ENCODE data around the gene TRMT112. TPM values are rescaled to one million over a fixed set of nuclear protein-coding genes. Genes with fewer than 3 reads are reported as not detected.

Gene TRMT112
- polyA plus RNA-seq, 2 of the 4 experiments (the other 2 are of a cell fraction): 363 to 440 TPM

DNA sequence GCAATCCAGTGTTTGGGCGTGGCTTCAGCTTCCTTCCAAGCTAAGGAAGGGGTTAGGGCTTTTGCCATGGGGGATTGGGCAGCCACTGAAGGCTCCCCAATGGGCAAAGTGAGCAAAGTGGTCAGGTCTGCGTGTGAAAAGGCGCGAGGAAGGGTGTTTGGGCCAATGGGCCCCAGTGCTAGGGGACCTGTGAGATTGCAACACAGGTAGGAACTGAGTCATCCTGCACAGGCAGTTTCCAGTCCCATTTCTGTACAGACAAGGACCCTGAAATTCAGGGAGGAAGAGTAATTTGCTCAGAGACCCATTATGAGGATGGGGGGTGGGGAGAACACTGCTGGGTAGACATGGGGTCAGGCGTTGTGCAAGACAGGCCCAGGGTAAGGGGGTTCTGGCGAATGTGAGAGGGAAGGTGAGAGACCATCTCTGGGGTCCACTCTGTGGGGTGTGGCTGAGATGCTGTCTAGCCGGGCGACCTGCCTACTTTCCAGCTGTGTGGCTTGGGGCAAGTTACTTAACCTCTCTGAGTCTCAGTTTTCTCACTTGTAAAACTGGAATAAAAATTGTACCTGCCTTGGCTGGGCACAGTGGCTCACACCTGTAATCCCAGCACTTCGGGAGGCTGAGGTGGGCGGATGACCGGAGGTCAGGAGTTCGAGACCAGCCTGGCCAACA lies 30.0 kb upstream of the TRMT112 start (continued):
- TF ChIP-seq, protein P1, sequence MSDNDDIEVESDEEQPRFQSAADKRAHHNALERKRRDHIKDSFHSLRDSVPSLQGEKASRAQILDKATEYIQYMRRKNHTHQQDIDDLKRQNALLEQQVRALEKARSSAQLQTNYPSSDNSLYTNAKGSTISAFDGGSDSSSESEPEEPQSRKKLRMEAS (IDR thresholded peaks at IDR 0.05): no peak
- TF ChIP-seq, protein P2, sequence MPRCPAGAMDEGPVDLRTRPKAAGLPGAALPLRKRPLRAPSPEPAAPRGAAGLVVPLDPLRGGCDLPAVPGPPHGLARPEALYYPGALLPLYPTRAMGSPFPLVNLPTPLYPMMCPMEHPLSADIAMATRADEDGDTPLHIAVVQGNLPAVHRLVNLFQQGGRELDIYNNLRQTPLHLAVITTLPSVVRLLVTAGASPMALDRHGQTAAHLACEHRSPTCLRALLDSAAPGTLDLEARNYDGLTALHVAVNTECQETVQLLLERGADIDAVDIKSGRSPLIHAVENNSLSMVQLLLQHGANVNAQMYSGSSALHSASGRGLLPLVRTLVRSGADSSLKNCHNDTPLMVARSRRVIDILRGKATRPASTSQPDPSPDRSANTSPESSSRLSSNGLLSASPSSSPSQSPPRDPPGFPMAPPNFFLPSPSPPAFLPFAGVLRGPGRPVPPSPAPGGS (IDR thresholded peaks at IDR 0.05): no peak
- TF ChIP-seq, protein P3, sequence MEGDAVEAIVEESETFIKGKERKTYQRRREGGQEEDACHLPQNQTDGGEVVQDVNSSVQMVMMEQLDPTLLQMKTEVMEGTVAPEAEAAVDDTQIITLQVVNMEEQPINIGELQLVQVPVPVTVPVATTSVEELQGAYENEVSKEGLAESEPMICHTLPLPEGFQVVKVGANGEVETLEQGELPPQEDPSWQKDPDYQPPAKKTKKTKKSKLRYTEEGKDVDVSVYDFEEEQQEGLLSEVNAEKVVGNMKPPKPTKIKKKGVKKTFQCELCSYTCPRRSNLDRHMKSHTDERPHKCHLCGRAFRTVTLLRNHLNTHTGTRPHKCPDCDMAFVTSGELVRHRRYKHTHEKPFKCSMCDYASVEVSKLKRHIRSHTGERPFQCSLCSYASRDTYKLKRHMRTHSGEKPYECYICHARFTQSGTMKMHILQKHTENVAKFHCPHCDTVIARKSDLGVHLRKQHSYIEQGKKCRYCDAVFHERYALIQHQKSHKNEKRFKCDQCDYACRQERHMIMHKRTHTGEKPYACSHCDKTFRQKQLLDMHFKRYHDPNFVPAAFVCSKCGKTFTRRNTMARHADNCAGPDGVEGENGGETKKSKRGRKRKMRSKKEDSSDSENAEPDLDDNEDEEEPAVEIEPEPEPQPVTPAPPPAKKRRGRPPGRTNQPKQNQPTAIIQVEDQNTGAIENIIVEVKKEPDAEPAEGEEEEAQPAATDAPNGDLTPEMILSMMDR (IDR thresholded peaks at IDR 0.05): no peak
- no peak for TF ChIP-seq HEYL (CRISPR knock-in tag; IDR thresholded peaks at IDR 0.05)

DNA sequence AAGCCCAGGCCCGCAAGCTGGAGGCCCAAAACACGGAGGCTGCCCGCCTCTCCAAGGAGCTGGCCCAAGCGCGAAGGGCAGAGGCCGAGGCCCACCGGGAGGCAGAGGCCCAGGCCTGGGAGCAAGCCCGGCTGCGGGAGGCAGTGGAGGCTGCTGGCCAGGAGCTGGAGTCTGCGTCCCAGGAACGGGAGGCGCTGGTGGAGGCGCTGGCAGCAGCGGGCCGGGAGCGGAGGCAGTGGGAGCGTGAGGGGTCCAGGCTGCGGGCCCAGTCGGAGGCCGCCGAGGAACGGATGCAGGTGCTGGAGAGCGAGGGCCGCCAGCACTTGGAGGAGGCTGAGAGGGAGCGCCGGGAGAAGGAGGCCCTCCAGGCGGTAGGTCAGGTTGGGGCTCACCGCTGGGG lies 27.4 kb upstream of the TRMT112 start:
- no peak for ATAC-seq
- CTCF ChIA-PET: interaction anchor here (1.0 to 33.9 kb wide), 7 partner anchors 9 to 140 kb away, joined by 3 to 996 read pairs (median 7); partner anchors contain the start of genes CATSPERZ, ESRRA, PRDX5 and TRMT112
- no peak overlapping the region for H3K4me2 ChIP-seq
- no peaks in the 10 kb centered on the region for H3K9me3 ChIP-seq
- TF ChIP-seq KDM5A (IDR thresholded peaks at IDR 0.05) (no peak), TP53 (CRISPR knock-in tag; IDR thresholded peaks at IDR 0.05) (no peak), HOXB13 (CRISPR knock-in tag; IDR thresholded peaks at IDR 0.05; ENCODE audit: low read depth) (no peak), SMC3 (IDR thresholded peaks at IDR 0.05) (no peak), EP300 (IDR thresholded peaks at IDR 0.05) (no peak), HDAC2 (IDR thresholded peaks at IDR 0.05) (no peak), JUNB (IDR thresholded peaks at IDR 0.05) (no peak), BHLHE40 (IDR thresholded peaks at IDR 0.05; ENCODE audit: low read depth, low read length) (no peak), RNF2 (IDR thresholded peaks at IDR 0.05; ENCODE audit: borderline replicate concordance, low read depth) (no peak), CHD4 (IDR thresholded peaks at IDR 0.05; ENCODE audit: borderline replicate concordance) (no peak)
- TF ChIP-seq, protein P4, sequence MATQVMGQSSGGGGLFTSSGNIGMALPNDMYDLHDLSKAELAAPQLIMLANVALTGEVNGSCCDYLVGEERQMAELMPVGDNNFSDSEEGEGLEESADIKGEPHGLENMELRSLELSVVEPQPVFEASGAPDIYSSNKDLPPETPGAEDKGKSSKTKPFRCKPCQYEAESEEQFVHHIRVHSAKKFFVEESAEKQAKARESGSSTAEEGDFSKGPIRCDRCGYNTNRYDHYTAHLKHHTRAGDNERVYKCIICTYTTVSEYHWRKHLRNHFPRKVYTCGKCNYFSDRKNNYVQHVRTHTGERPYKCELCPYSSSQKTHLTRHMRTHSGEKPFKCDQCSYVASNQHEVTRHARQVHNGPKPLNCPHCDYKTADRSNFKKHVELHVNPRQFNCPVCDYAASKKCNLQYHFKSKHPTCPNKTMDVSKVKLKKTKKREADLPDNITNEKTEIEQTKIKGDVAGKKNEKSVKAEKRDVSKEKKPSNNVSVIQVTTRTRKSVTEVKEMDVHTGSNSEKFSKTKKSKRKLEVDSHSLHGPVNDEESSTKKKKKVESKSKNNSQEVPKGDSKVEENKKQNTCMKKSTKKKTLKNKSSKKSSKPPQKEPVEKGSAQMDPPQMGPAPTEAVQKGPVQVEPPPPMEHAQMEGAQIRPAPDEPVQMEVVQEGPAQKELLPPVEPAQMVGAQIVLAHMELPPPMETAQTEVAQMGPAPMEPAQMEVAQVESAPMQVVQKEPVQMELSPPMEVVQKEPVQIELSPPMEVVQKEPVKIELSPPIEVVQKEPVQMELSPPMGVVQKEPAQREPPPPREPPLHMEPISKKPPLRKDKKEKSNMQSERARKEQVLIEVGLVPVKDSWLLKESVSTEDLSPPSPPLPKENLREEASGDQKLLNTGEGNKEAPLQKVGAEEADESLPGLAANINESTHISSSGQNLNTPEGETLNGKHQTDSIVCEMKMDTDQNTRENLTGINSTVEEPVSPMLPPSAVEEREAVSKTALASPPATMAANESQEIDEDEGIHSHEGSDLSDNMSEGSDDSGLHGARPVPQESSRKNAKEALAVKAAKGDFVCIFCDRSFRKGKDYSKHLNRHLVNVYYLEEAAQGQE (IDR thresholded peaks at IDR 0.05): no peak
- TF ChIP-seq, protein P5, sequence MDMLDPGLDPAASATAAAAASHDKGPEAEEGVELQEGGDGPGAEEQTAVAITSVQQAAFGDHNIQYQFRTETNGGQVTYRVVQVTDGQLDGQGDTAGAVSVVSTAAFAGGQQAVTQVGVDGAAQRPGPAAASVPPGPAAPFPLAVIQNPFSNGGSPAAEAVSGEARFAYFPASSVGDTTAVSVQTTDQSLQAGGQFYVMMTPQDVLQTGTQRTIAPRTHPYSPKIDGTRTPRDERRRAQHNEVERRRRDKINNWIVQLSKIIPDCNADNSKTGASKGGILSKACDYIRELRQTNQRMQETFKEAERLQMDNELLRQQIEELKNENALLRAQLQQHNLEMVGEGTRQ (IDR thresholded peaks at IDR 0.05): no peak
- TF ChIP-seq, protein P6, sequence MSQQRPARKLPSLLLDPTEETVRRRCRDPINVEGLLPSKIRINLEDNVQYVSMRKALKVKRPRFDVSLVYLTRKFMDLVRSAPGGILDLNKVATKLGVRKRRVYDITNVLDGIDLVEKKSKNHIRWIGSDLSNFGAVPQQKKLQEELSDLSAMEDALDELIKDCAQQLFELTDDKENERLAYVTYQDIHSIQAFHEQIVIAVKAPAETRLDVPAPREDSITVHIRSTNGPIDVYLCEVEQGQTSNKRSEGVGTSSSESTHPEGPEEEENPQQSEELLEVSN (IDR thresholded peaks at IDR 0.05; ENCODE audit: borderline replicate concordance, low read depth): no peak
- POLR2A ChIA-PET: interaction anchor here (0.8 kb wide), 1 partner anchor 27 kb away, joined by 3 read pairs; the partner anchor contains the start of gene PRDX5
- 93% methylated on average over 28 of the region's 28 CpGs for WGBS (ENCODE audit: missing lambda C conversion rate)
- no peak overlapping the region for H3K4me3 ChIP-seq
- FAIRE-seq: no peak
- no peak for DNase-seq (ENCODE audit: low read depth in 1 of 2, low spot score in 1 of 2)
- 0 out of 6 replicates have a peak overlapping the region, but pooled peaks of 1 of the 2 experiments have one; percentile 4 for H3K27ac ChIP-seq
- peaks cover 22% of the 10 kb centered on the region for H3K4me1 ChIP-seq

Data from A549 (cell line).